NCI-H1694 (cell line): ENCODE results near the gene NAPSA.
"Not testable (repeated sequence)": the region's sequence is repeated elsewhere in the genome, so short reads cannot be mapped to it uniquely, and the experiment has no call there.

Source experiments
- DNase-seq: peaks from one replicate; lab custom pipeline; 2025; lab: John Stamatoyannopoulos, UW

NAPSA gene

GRCh38 chr19:50358483-50359327, 6.7 kb downstream of the NAPSA start:
- no peak for DNase-seq

GRCh38 chr19:50357178-50358100, 8.0 kb downstream of the NAPSA start:
- DNase-seq: peak; percentile 47

GRCh38 chr19:50356691-50357177, 8.7 kb downstream of the NAPSA start:
- no peak for DNase-seq

GRCh38 chr19:50353487-50353880, 12.0 kb downstream of the NAPSA start:
- DNase-seq: not testable (repeated sequence)

- no peak for DNase-seq
These were observed 13.2 kb downstream of the NAPSA start for GRCh38 chr19:50352242-50352641.

- no peak for DNase-seq
These were observed 16.0 kb downstream of the NAPSA start for GRCh38 chr19:50349277-50350057.

- DNase-seq: not testable (repeated sequence)
These were observed 18.3 kb downstream of the NAPSA start for GRCh38 chr19:50347089-50347581.

GRCh38 chr19:50344661-50345318, 20.6 kb downstream of the NAPSA start:
- no peak for DNase-seq

- no peak for DNase-seq
These were observed 24.3 kb downstream of the NAPSA start for GRCh38 chr19:50341091-50341564.

- DNase-seq: no peak
These were observed 25.1 kb downstream of the NAPSA start for GRCh38 chr19:50340331-50340730.

- DNase-seq: not testable (repeated sequence)
These were observed 28.4 kb downstream of the NAPSA start for GRCh38 chr19:50337031-50337430.

GRCh38 chr19:50334741-50335421, 30.6 kb downstream of the NAPSA start:
- DNase-seq: no peak

- DNase-seq: no peak
These were observed 31.5 kb downstream of the NAPSA start for GRCh38 chr19:50333737-50334617.

- DNase-seq: no peak
These were observed 32.2 kb downstream of the NAPSA start for GRCh38 chr19:50333235-50333736.

- DNase-seq: no peak
These were observed 33.0 kb downstream of the NAPSA start for GRCh38 chr19:50332244-50333038.

GRCh38 chr19:50331994-50332243, 33.5 kb downstream of the NAPSA start:
- no peak for DNase-seq

GRCh38 chr19:50331221-50331993, 34.0 kb downstream of the NAPSA start:
- no peak for DNase-seq
